Measurements from ENCODE around the gene PI4KB. TPM values are rescaled to one million over a fixed set of nuclear protein-coding genes. Genes with fewer than 3 reads are reported as not detected.
A peak's percentile ranks its signal among the peaks of the same experiment; 100 is the strongest.

The PI4KB gene
- total RNA-seq, 2 experiments from 2014 or later, result 38.0 to 50.6 TPM

GRCh38 chr1:151286619-151287340, 40.4 kb downstream of the PI4KB start:
- Histone ChIP-seq H2AFZ (ENCODE audit: low read length) (no peak overlapping the region), H3K4me1 (ENCODE audit: insufficient read depth, low read length, poor library complexity, severe bottlenecking) (peaks cover 15% of the 10 kb centered on the region), H3K4me3 (ENCODE audit: low read depth, low read length, poor library complexity, severe bottlenecking) (no peak overlapping the region), H3K36me3 (ENCODE audit: insufficient read depth, low read length) (peaks cover 58% of the 10 kb centered on the region), H4K20me1 (ENCODE audit: insufficient read depth, low read length) (peaks cover 9% of the 10 kb centered on the region), H3K79me2 (ENCODE audit: insufficient read depth, low read depth, low read length) (peaks cover 19% of the 10 kb centered on the region; the same call in 1 of the 2 replicates), H3K9me3 (ENCODE audit: low read length) (no peaks in the 10 kb centered on the region), H3K27ac (ENCODE audit: low read depth, low read length, poor library complexity, severe bottlenecking) (no peak overlapping the region), H3K4me2 (ENCODE audit: low read length) (no peak overlapping the region), H3K9me2 (ENCODE audit: insufficient read depth, low read length) (no peaks in the 10 kb centered on the region)
- BruUV-seq (replicated peaks), result no TSS peak
- DNase-seq (ENCODE audit: low spot score), result no peak
- intact Hi-C loops (cut with micrococcal nuclease; ENCODE audit: unreplicated experiment), result no loop called here
- ChIA-PET POLR2A (interaction anchor here (0.6 kb wide), 1 partner anchor 30 kb away, joined by 3 read pairs; no protein-coding TSS in a partner anchor), CTCF (ENCODE audit: unreplicated experiment) (no interaction called here)
- TF ChIP-seq CTCF (conservative IDR thresholded peaks at IDR 0.05; ENCODE audit: low read length), result no peak
- no peak for TF ChIP-seq EZH2phosphoT487 (IDR thresholded peaks at IDR 0.05; ENCODE audit: borderline replicate concordance, low read depth, low read length)

GRCh38 chr1:151284013-151284577, 43.1 kb downstream of the PI4KB start:
- Histone ChIP-seq H2AFZ (ENCODE audit: low read length) (no peak overlapping the region), H3K4me3 (ENCODE audit: low read depth, low read length, poor library complexity, severe bottlenecking) (peak overlapping the region; percentile 80), H3K79me2 (ENCODE audit: insufficient read depth, low read depth, low read length) (peaks cover 19% of the 10 kb centered on the region; the same call in 1 of the 2 replicates), H3K4me2 (ENCODE audit: low read length) (peak overlapping the region; percentile 88), H3K9me2 (ENCODE audit: insufficient read depth, low read length) (no peaks in the 10 kb centered on the region), H3K27ac (ENCODE audit: low read depth, low read length, poor library complexity, severe bottlenecking) (no peak overlapping the region), H3K36me3 (ENCODE audit: insufficient read depth, low read length) (peaks cover 35% of the 10 kb centered on the region), H3K4me1 (ENCODE audit: insufficient read depth, low read length, poor library complexity, severe bottlenecking) (peaks cover 21% of the 10 kb centered on the region), H3K9me3 (ENCODE audit: low read length) (no peaks in the 10 kb centered on the region), H4K20me1 (ENCODE audit: insufficient read depth, low read length) (peaks cover 9% of the 10 kb centered on the region)
- no peak for DNase-seq (ENCODE audit: low spot score)
- ChIA-PET CTCF (ENCODE audit: unreplicated experiment) (interaction anchor here (0.8 kb wide), 1 partner anchor 27 kb away, joined by 4 read pairs; no protein-coding TSS in a partner anchor), POLR2A (interaction anchor here (0.9 kb wide), 1 partner anchor 88 kb away, joined by 3 read pairs; no protein-coding TSS in a partner anchor)
- TF ChIP-seq EZH2phosphoT487 (IDR thresholded peaks at IDR 0.05; ENCODE audit: borderline replicate concordance, low read depth, low read length), result no peak
- no peak for TF ChIP-seq CTCF (conservative IDR thresholded peaks at IDR 0.05; ENCODE audit: low read length)
- intact Hi-C loops (cut with micrococcal nuclease; ENCODE audit: unreplicated experiment), result loop anchor here (5.0 kb wide), 1 partner anchor 43 kb away; the partner anchor contains the start of gene PI4KB
- BruUV-seq (replicated peaks), result no TSS peak
